Measurements from ENCODE around the gene RPP38. TPM values are rescaled to one million over a fixed set of nuclear protein-coding genes. Genes with fewer than 3 reads are reported as not detected.

The RPP38 gene
- total and polyA plus RNA-seq, 2 donors: 14.7 to 32.2 TPM

GRCh38 chr10:15068802-15069201, 28.4 kb upstream of the RPP38 start:
- no peak for DNase-seq (ENCODE audit: low read depth in 6 of 9, low spot score in 9 of 9)
- 97% methylated on average over 3 of the region's 3 CpGs for WGBS
- no peaks in the 10 kb centered on the region for H3K9me3 ChIP-seq (ENCODE audit: control insufficient read depth in 2 of 2, insufficient read depth in 1 of 2, low read length in 1 of 2)

GRCh38 chr10:15069230-15069629, 27.9 kb upstream of the RPP38 start:
- Histone ChIP-seq H3K9me3 (ENCODE audit: control insufficient read depth in 2 of 2, insufficient read depth in 1 of 2, low read length in 1 of 2) (no peaks in the 10 kb centered on the region), H3K27ac (ENCODE audit: low read depth in 1 of 2, low read length in 1 of 2) (no peak overlapping the region), H3K27me3 (ENCODE audit: control insufficient read depth in 2 of 2, insufficient read depth in 1 of 2, low read length in 1 of 2) (no peaks in the 10 kb centered on the region), H3K4me1 (ENCODE audit: control insufficient read depth in 2 of 2, insufficient read depth in 2 of 2, low read length in 2 of 2) (no peaks in the 10 kb centered on the region), H3K4me3 (ENCODE audit: low read length in 2 of 2) (no peak overlapping the region), H3K36me3 (ENCODE audit: control insufficient read depth in 2 of 2, insufficient read depth in 2 of 2, low read length in 1 of 2) (no peaks in the 10 kb centered on the region)
- 72% methylated on average over 4 of the region's 4 CpGs for WGBS
- DNase-seq (ENCODE audit: low read depth in 6 of 9, low spot score in 9 of 9): no peak

More at GRCh38 chr10:15068802-15069201, 28.4 kb upstream of the RPP38 start:
- H3K27ac ChIP-seq (ENCODE audit: low read depth in 1 of 2, low read length in 1 of 2): no peak overlapping the region
- no peaks in the 10 kb centered on the region for H3K36me3 ChIP-seq (ENCODE audit: control insufficient read depth in 2 of 2, insufficient read depth in 2 of 2, low read length in 1 of 2)
- no peak overlapping the region for H3K4me3 ChIP-seq (ENCODE audit: low read length in 2 of 2)
- no peaks in the 10 kb centered on the region for H3K4me1 ChIP-seq (ENCODE audit: control insufficient read depth in 2 of 2, insufficient read depth in 2 of 2, low read length in 2 of 2)
- H3K27me3 ChIP-seq (ENCODE audit: control insufficient read depth in 2 of 2, insufficient read depth in 1 of 2, low read length in 1 of 2): no peaks in the 10 kb centered on the region

GRCh38 chr10:15072358-15072757, 24.8 kb upstream of the RPP38 start:
- Histone ChIP-seq H3K4me1 (ENCODE audit: control insufficient read depth in 2 of 2, insufficient read depth in 2 of 2, low read length in 2 of 2) (no peaks in the 10 kb centered on the region), H3K27ac (ENCODE audit: low read depth in 1 of 2, low read length in 1 of 2) (no peak overlapping the region), H3K4me3 (ENCODE audit: low read length in 2 of 2) (no peak overlapping the region), H3K36me3 (ENCODE audit: control insufficient read depth in 2 of 2, insufficient read depth in 2 of 2, low read length in 1 of 2) (no peaks in the 10 kb centered on the region), H3K9me3 (ENCODE audit: control insufficient read depth in 2 of 2, insufficient read depth in 1 of 2, low read length in 1 of 2) (no peaks in the 10 kb centered on the region), H3K27me3 (ENCODE audit: control insufficient read depth in 2 of 2, insufficient read depth in 1 of 2, low read length in 1 of 2) (no peaks in the 10 kb centered on the region)
- no peak for DNase-seq (ENCODE audit: low read depth in 6 of 9, low spot score in 9 of 9)
- 99% methylated on average over 5 of the region's 5 CpGs for WGBS

- H3K36me3 ChIP-seq (ENCODE audit: control insufficient read depth in 2 of 2, insufficient read depth in 2 of 2, low read length in 1 of 2): peaks cover 0 to 2% of the 10 kb centered on the region in 2 donors
- H3K4me1 ChIP-seq (ENCODE audit: control insufficient read depth in 2 of 2, insufficient read depth in 2 of 2, low read length in 2 of 2): no peaks in the 10 kb centered on the region
- H3K27me3 ChIP-seq (ENCODE audit: control insufficient read depth in 2 of 2, insufficient read depth in 1 of 2, low read length in 1 of 2): no peaks in the 10 kb centered on the region
- H3K4me3 ChIP-seq (ENCODE audit: low read length in 2 of 2): no peak overlapping the region
- no peak overlapping the region for H3K27ac ChIP-seq (ENCODE audit: low read depth in 1 of 2, low read length in 1 of 2)
- over 99% methylated on average over 3 of the region's 3 CpGs for WGBS
- no peak for DNase-seq (ENCODE audit: low read depth in 6 of 9, low spot score in 9 of 9)
- no peaks in the 10 kb centered on the region for H3K9me3 ChIP-seq (ENCODE audit: control insufficient read depth in 2 of 2, insufficient read depth in 1 of 2, low read length in 1 of 2)
Measured at GRCh38 chr10:15075421-15075820, 21.7 kb upstream of the RPP38 start.

GRCh38 chr10:15083674-15084501, 13.3 kb upstream of the RPP38 start:
- Histone ChIP-seq H3K27me3 (ENCODE audit: control insufficient read depth in 2 of 2, insufficient read depth in 1 of 2, low read length in 1 of 2) (no peaks in the 10 kb centered on the region), H3K4me1 (ENCODE audit: control insufficient read depth in 2 of 2, insufficient read depth in 2 of 2, low read length in 2 of 2) (peaks cover 0 to 12% of the 10 kb centered on the region in 2 donors), H3K4me3 (ENCODE audit: low read length in 2 of 2) (peak overlapping the region in 1 of 2 donors; percentile 12), H3K27ac (ENCODE audit: low read depth in 1 of 2, low read length in 1 of 2) (peak overlapping the region in 1 of 2 donors; percentile 55), H3K9me3 (ENCODE audit: control insufficient read depth in 2 of 2, insufficient read depth in 1 of 2, low read length in 1 of 2) (peaks cover 0 to 3% of the 10 kb centered on the region in 2 donors), H3K36me3 (ENCODE audit: control insufficient read depth in 2 of 2, insufficient read depth in 2 of 2, low read length in 1 of 2) (no peaks in the 10 kb centered on the region)
- no peak for DNase-seq (ENCODE audit: low read depth in 6 of 9, low spot score in 9 of 9)
- 92% methylated on average over 18 of the region's 18 CpGs for WGBS

GRCh38 chr10:15084502-15084922, 12.6 kb upstream of the RPP38 start:
- WGBS: 87% methylated on average over 7 of the region's 7 CpGs
- peak overlapping the region in 1 of 2 donors; percentile 55 for H3K27ac ChIP-seq (ENCODE audit: low read depth in 1 of 2, low read length in 1 of 2)
- peak in 1 of 9 donors; percentile 30 for DNase-seq (ENCODE audit: low read depth in 6 of 9, low spot score in 9 of 9)
- peak overlapping the region in 1 of 2 donors; percentile 12 for H3K4me3 ChIP-seq (ENCODE audit: low read length in 2 of 2)
- peaks cover 0 to 3% of the 10 kb centered on the region in 2 donors for H3K9me3 ChIP-seq (ENCODE audit: control insufficient read depth in 2 of 2, insufficient read depth in 1 of 2, low read length in 1 of 2)
- H3K27me3 ChIP-seq (ENCODE audit: control insufficient read depth in 2 of 2, insufficient read depth in 1 of 2, low read length in 1 of 2): no peaks in the 10 kb centered on the region
- peaks cover 0 to 12% of the 10 kb centered on the region in 2 donors for H3K4me1 ChIP-seq (ENCODE audit: control insufficient read depth in 2 of 2, insufficient read depth in 2 of 2, low read length in 2 of 2)
- H3K36me3 ChIP-seq (ENCODE audit: control insufficient read depth in 2 of 2, insufficient read depth in 2 of 2, low read length in 1 of 2): no peaks in the 10 kb centered on the region

GRCh38 chr10:15088428-15089261, 8.5 kb upstream of the RPP38 start, which contains the start of gene ACBD7:
TSS of gene ACBD7 (minus strand) at chr10:15088776. CDS start at chr10:15088728, 48 bp downstream.
- Histone ChIP-seq H3K4me1 (ENCODE audit: control insufficient read depth in 2 of 2, insufficient read depth in 2 of 2, low read length in 2 of 2) (peaks cover 0 to 12% of the 10 kb centered on the region in 2 donors), H3K36me3 (ENCODE audit: control insufficient read depth in 2 of 2, insufficient read depth in 2 of 2, low read length in 1 of 2) (no peaks in the 10 kb centered on the region), H3K27me3 (ENCODE audit: control insufficient read depth in 2 of 2, insufficient read depth in 1 of 2, low read length in 1 of 2) (no peaks in the 10 kb centered on the region), H3K9me3 (ENCODE audit: control insufficient read depth in 2 of 2, insufficient read depth in 1 of 2, low read length in 1 of 2) (peaks cover 0 to 3% of the 10 kb centered on the region in 2 donors), H3K27ac (ENCODE audit: low read depth in 1 of 2, low read length in 1 of 2) (peak within 1 kb of the TSS; percentile 38 to 77), H3K4me3 (ENCODE audit: low read length in 2 of 2) (peak within 1 kb of the TSS; percentile 59 to 73)
- DNase-seq (ENCODE audit: low read depth in 6 of 9, low spot score in 9 of 9): peak; percentile 54 to 93 (median 81)
- WGBS: 7% methylated on average over 63 of the region's 63 CpGs

- no peak for DNase-seq (ENCODE audit: low read depth in 6 of 9, low spot score in 9 of 9)
- Histone ChIP-seq H3K4me1 (ENCODE audit: control insufficient read depth in 2 of 2, insufficient read depth in 2 of 2, low read length in 2 of 2) (peaks cover 1 to 10% of the 10 kb centered on the region in 2 donors), H3K36me3 (ENCODE audit: control insufficient read depth in 2 of 2, insufficient read depth in 2 of 2, low read length in 1 of 2) (no peaks in the 10 kb centered on the region), H3K27me3 (ENCODE audit: control insufficient read depth in 2 of 2, insufficient read depth in 1 of 2, low read length in 1 of 2) (no peaks in the 10 kb centered on the region), H3K4me3 (ENCODE audit: low read length in 2 of 2) (no peak overlapping the region), H3K9me3 (ENCODE audit: control insufficient read depth in 2 of 2, insufficient read depth in 1 of 2, low read length in 1 of 2) (no peaks in the 10 kb centered on the region), H3K27ac (ENCODE audit: low read depth in 1 of 2, low read length in 1 of 2) (no peak overlapping the region)
- 96% methylated on average over 5 of the region's 5 CpGs for WGBS
Measured at GRCh38 chr10:15091418-15091817, 5.7 kb upstream of the RPP38 start.
